Dendritic cell treated with granulocyte-macrophage colony-stimulating factor and Interleukin-4, amounts not matched to agents 40 ng/mL and 50 ng/mL, for 4 days (primary cell): ENCODE measurements around the gene KCNG3.

ENCODE experiments used
- H3K27ac Mint-ChIP-seq: one replicate; pipeline ENCODE4 v1.8.0; 2022; ENCODE audit warnings: mild to moderate bottlenecking, mixed read lengths
- H3K27me3 Mint-ChIP-seq: one replicate; pipeline ENCODE4 v1.8.0; 2022; ENCODE audit warnings: mild to moderate bottlenecking, mixed read lengths
- H3K36me3 Mint-ChIP-seq: one replicate; pipeline ENCODE4 v1.8.0; 2022; ENCODE audit warnings: low read depth, mixed read lengths
- H3K4me1 Mint-ChIP-seq: one replicate; pipeline ENCODE4 v1.8.0; 2022; ENCODE audit warnings: low read depth, mixed read lengths
- H3K4me3 Mint-ChIP-seq: one replicate; pipeline ENCODE4 v1.8.0; 2022; ENCODE audit warnings: mild to moderate bottlenecking, moderate library complexity, mixed read lengths
- H3K9me3 Mint-ChIP-seq: one replicate; pipeline ENCODE4 v1.8.0; 2022; ENCODE audit warnings: mixed read lengths
- intact Hi-C: fragments of 100-400 bp; cut with micrococcal nuclease; formaldehyde crosslinking; loops from one replicate; pipeline ENCODE4 v1.15.0; 2022

Gene KCNG3, protein sequence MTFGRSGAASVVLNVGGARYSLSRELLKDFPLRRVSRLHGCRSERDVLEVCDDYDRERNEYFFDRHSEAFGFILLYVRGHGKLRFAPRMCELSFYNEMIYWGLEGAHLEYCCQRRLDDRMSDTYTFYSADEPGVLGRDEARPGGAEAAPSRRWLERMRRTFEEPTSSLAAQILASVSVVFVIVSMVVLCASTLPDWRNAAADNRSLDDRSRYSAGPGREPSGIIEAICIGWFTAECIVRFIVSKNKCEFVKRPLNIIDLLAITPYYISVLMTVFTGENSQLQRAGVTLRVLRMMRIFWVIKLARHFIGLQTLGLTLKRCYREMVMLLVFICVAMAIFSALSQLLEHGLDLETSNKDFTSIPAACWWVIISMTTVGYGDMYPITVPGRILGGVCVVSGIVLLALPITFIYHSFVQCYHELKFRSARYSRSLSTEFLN

DNA sequence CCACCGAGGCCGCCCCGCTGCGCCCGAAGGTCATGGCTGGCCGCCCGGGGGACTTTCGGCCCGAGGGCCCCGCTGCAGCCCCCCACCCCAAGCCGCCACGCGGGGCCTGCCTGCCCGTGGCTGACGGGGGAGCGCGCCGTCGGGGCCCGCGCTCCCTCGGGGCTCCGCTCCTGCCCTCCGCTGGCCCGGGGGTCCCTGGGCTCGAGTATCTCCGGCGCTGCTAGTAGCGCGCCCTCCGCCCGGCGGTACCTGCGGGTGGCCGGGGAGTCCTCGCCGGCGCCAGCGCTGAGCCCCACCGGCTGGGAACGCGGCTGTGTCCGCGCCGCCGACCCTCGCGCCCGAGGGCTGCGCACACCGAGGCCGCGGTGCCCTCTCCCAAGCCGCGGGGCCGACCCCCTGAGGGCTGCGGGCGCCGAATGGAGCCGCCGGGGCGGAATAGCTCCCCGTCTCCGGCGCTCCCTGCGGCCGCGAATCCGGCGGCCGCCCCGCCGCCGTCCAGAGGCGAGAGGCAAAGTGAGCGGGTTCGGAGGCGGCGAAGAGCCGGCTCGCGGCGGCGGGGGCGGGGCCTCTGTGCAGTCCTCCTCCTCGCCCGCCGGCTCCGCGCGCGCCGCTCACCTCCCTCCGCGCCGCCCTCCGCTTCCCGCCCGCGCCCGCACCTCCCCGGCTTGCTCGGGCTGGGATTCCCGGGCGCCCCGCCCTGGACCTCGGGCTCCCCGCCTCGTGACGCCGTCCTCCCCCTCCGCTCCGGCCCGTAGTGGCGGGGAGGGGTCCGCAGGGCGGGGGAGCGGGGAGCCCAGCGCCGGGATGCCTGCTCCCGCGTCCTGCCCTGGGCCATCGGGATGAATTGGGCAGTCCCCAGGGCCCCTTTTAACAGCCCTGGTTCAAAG lies at the start of gene KCNG3:
KCNG3 (minus strand) TSS at position 515 of the 887 bp plus-strand sequence; CDS start at position 34, 481 bp downstream.
- H3K4me3 Mint-ChIP-seq: peak within 1 kb of the TSS; percentile 78
- intact Hi-C loops: no loop called here
- no peak within 1 kb of the TSS for H3K27ac Mint-ChIP-seq
- H3K27me3 Mint-ChIP-seq: peaks cover 69% of the 10 kb centered on the region
- H3K36me3 Mint-ChIP-seq: no peaks in the 10 kb centered on the region
- no peaks in the 10 kb centered on the region for H3K9me3 Mint-ChIP-seq
- H3K4me1 Mint-ChIP-seq: peaks cover 10% of the 10 kb centered on the region

DNA sequence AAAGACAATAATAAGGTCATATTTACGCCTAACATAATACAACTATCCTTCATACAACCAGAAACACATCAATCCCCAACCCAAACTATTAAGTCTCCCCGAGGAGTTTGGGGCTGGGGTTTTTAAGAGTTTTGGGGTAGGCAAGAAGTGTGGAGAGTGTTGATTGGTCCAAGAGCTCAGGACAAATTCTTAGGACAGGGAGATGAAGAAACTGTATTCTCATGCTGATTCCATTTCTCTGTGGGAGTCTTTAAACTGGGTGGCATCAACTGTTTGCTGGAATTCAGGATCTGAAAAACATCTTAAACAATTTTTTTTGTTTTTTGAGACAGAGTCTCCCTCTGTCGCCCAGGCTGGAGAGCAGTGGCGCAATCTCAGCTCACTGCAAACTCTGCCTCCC lies 49.1 kb upstream of the KCNG3 start:
- Mint-ChIP-seq H3K4me1 (peaks cover 11% of the 10 kb centered on the region), H3K27me3 (no peaks in the 10 kb centered on the region), H3K27ac (no peak overlapping the region), H3K4me3 (no peak overlapping the region), H3K9me3 (no peaks in the 10 kb centered on the region), H3K36me3 (no peaks in the 10 kb centered on the region)
- intact Hi-C loops: no loop called here

DNA sequence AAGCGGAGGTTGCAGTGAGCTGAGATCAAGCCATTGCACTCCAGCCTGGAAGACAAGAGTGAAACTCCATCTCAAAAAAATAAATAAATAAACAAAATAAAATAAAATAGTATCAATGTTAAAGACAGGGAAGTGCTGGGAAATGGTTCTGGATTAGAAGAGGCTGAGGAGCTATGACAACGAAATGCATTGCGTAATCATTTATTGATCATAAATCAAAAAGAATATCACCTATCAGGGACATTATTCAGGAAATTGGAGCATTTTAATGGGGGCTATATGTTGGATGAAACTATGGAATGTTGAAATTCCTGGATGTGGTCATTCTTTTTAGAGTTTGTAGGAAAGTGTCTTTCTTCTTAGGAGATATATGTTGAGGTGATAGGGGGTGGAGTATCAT lies 43.7 kb upstream of the KCNG3 start:
- peaks cover 3% of the 10 kb centered on the region for H3K27me3 Mint-ChIP-seq

DNA sequence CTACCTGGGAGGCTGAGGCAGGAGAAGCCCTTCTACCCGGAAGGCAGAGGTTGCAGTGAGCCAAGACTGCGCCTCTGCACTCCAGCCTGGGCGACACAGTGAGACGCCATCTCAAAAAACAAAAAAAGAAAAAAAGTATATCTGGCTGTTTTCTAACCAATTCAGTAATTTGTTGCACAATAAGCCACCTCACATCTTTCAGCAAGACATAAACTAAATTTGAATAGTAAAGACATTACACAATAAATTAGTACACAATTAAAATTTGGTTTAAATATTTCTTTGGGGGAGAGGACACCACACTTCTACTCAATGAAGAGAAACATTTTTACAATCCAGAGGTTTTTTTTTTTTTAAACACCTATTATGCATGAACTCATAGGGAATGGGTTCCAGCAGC lies 38.6 kb upstream of the KCNG3 start:
- Mint-ChIP-seq H3K36me3 (no peaks in the 10 kb centered on the region), H3K4me1 (no peaks in the 10 kb centered on the region), H3K27me3 (peaks cover 3% of the 10 kb centered on the region), H3K9me3 (no peaks in the 10 kb centered on the region), H3K4me3 (no peak overlapping the region), H3K27ac (no peak overlapping the region)
- intact Hi-C loops: no loop called here

More for the DNA sequence above, 43.7 kb upstream of the KCNG3 start:
- Mint-ChIP-seq H3K27ac (no peak overlapping the region), H3K36me3 (no peaks in the 10 kb centered on the region), H3K9me3 (no peaks in the 10 kb centered on the region), H3K4me3 (no peak overlapping the region), H3K4me1 (no peaks in the 10 kb centered on the region)
- intact Hi-C loops: no loop called here

DNA sequence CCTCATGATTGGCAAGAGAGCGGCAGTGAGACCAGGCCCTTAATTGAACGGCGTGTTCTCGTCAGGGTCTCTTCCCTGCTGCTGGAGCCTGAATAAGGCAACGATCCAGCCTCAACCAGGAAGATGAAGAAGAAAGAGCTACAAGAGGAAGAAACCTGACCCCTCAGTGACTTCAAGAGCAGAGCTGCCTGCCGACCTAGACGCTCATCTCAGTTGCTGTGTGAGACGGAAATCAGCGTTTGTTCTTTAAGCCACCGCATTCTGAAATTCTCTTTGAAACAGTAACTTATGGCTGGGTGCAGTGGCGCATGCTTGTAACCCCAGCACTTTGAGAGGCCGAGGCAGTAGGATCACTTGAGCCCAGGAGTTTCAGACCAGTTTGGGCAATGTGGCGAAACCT lies 29.6 kb upstream of the KCNG3 start:
- Mint-ChIP-seq H3K36me3 (no peaks in the 10 kb centered on the region), H3K4me1 (no peaks in the 10 kb centered on the region), H3K4me3 (no peak overlapping the region), H3K27ac (no peak overlapping the region), H3K27me3 (peaks cover 2% of the 10 kb centered on the region), H3K9me3 (peaks cover 9% of the 10 kb centered on the region)
- intact Hi-C loops: no loop called here

DNA sequence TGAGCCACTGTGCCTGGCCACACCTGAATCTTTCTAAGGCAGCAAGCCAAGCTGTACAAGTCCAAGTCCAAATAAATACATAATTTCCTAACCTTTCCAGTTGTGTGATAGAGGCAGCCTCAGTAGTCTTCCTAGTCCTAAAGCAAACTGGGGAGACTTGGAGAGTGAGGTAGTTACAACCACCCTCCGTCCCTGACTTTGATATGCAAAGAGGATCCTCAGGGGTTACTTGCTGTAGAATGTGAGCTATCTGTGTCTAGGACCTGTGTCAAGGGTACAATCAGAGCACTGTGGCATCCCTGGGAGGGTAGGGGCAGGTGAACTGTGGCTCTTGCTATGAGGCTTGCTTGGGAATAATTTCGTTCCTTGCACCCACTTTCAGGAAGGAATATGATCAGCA lies 28.3 kb upstream of the KCNG3 start:
- Mint-ChIP-seq H3K27ac (no peak overlapping the region), H3K9me3 (peaks cover 9% of the 10 kb centered on the region), H3K4me1 (no peaks in the 10 kb centered on the region), H3K27me3 (peaks cover 2% of the 10 kb centered on the region), H3K4me3 (no peak overlapping the region), H3K36me3 (no peaks in the 10 kb centered on the region)
- intact Hi-C loops: no loop called here

DNA sequence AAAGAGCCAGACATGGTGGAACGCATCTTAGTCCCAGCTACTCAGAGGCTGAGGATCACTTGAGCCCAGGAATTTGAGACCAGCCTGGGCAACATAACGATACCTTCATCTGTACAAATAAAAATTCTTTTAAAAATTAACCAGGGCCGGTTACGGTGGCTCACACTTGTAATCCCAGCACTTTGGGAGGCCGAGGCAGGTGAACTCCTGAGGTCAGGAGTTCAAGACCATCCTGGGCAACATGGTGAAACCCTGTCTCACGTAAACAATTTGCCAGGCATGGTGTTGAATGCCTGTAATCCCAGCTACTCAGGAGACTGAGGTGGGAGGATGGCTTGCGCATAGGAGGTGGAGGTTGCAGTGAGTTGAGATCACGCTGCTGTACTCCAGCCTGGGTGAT lies 25.8 kb upstream of the KCNG3 start:
- Mint-ChIP-seq H3K27ac (no peak overlapping the region), H3K4me3 (no peak overlapping the region), H3K9me3 (no peaks in the 10 kb centered on the region), H3K27me3 (peaks cover 4% of the 10 kb centered on the region), H3K4me1 (no peaks in the 10 kb centered on the region), H3K36me3 (no peaks in the 10 kb centered on the region)
- intact Hi-C loops: loop anchor here (10.0 kb wide), 1 partner anchor 275 kb away; the partner anchor contains the start of gene HAAO

DNA sequence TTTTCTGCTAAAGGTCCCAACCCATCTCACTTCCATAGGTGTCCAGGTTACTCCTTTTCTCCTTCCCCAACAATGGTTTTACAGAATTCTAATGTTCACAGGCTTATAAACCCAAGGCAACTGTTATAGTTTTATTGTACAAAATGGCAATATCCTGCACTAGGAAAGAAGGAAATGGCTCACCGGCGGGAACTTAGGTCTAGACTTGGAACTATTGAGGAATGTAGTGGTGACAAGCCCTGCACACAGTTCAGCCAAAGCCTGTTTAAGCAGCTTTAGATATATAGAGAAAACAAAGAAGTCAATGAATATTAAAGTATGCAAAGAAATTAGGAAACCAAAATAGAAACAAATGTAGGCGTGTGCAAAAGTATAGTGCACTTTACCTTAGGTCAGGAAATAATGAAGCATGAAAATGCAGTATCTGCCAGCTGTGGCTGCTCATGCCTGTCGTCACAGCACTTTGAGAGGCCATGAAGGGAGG lies 22.7 kb upstream of the KCNG3 start:
- Mint-ChIP-seq H3K4me1 (peaks cover 5% of the 10 kb centered on the region), H3K36me3 (no peaks in the 10 kb centered on the region)
- intact Hi-C loops: loop anchor here (10.0 kb wide), 1 partner anchor 278 kb away; the partner anchor contains the start of gene HAAO

DNA sequence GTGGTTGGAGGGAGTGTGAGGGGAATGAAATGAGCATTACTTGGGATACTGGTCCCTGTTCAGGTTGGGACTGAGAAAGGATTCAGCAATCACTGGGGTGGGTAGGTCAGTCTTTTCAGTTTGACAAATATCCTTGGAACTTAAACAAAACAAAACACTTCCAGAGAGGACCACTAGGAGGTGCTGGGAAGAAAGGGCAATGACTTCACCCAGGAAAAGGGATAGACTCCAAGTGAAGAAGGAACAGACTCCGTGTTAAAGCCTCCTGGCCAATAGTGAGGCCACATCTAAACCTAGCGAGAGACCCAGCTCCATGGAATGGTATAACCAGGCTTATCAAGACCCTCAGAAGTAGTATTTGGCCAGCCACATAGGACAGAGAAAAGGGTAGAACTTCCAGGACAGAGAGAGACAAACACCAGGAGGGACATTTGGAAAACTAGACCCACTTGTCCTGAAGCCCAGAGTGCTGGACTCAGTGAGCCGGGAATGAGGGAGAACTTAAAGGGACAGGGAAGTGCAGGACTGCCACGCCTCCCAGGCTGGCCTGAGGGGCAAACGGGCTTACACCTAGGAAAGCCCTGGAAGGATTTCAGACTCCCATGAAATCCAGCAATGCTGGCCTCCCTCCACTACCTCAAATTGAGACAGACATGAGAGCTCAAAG lies 19.6 kb upstream of the KCNG3 start:
- Mint-ChIP-seq H3K27me3 (peaks cover 17% of the 10 kb centered on the region), H3K36me3 (no peaks in the 10 kb centered on the region), H3K4me1 (peaks cover 13% of the 10 kb centered on the region), H3K27ac (no peak overlapping the region), H3K4me3 (no peak overlapping the region), H3K9me3 (no peaks in the 10 kb centered on the region)
- intact Hi-C loops: loop anchor here (1.0 to 10.0 kb wide), 2 partner anchors 150 to 281 kb away; partner anchors contain the start of gene HAAO

More for the DNA sequence above, 22.7 kb upstream of the KCNG3 start:
- Mint-ChIP-seq H3K9me3 (no peaks in the 10 kb centered on the region), H3K4me3 (no peak overlapping the region), H3K27ac (no peak overlapping the region), H3K27me3 (peaks cover 14% of the 10 kb centered on the region)

DNA sequence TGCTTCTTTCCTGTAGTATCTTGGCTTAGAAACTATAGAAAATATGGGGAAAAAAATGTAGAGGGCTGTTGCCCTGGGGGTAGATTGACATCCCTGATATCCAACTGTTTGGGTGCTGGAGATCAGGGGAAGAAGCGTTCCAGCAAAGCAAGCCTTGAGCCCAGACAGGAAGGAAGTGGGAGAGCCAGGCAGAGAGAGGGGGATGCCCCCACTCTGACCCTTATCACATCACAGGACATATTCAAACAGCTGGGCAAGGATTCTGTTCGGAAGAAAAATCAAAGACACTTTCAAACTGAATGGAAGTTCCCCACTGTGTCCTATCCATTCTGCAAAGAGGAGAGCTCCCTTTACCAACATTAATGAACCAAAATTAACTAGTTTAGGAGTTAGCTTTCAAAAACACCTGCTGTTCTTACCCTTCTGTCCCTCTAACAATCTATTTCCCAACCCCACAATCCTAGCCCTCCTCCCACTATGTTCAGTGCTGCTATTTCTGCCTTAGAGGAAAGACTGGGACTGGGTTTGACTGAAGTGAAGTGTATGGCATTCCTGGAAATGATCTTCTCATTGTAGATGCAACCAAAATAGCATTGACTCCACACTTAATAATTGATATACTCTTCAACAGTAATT lies 16.9 kb upstream of the KCNG3 start:
- Mint-ChIP-seq H3K36me3 (no peaks in the 10 kb centered on the region), H3K9me3 (no peaks in the 10 kb centered on the region), H3K4me1 (peaks cover 13% of the 10 kb centered on the region), H3K4me3 (no peak overlapping the region), H3K27me3 (peaks cover 18% of the 10 kb centered on the region), H3K27ac (no peak overlapping the region)
- intact Hi-C loops: loop anchor here (10.0 kb wide), 1 partner anchor 284 kb away; the partner anchor contains the start of gene HAAO

DNA sequence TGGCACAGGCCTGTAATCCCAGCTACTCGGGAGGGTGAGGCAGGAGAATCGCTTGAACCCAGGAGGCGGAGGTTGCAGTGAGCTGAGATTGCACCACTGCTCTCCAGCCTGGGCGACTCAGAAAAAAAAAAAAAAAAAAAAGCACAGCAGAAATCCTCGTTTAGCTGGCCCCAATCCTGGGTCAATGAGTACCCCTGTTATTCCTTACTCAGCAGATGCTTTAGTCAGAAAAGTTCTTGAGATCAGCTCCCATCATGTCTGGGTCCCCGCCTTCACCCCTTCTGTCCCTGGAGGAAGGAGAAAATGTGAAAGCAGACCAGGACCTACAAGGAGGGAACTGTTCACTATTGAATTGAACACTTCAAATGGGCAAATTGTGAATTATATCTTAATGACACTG lies 16.4 kb upstream of the KCNG3 start:
- Mint-ChIP-seq H3K4me1 (peaks cover 13% of the 10 kb centered on the region), H3K4me3 (no peak overlapping the region), H3K27ac (no peak overlapping the region), H3K9me3 (no peaks in the 10 kb centered on the region), H3K36me3 (no peaks in the 10 kb centered on the region), H3K27me3 (peaks cover 22% of the 10 kb centered on the region)
- intact Hi-C loops: loop anchor here (10.0 kb wide), 1 partner anchor 285 kb away; the partner anchor contains the start of gene HAAO

DNA sequence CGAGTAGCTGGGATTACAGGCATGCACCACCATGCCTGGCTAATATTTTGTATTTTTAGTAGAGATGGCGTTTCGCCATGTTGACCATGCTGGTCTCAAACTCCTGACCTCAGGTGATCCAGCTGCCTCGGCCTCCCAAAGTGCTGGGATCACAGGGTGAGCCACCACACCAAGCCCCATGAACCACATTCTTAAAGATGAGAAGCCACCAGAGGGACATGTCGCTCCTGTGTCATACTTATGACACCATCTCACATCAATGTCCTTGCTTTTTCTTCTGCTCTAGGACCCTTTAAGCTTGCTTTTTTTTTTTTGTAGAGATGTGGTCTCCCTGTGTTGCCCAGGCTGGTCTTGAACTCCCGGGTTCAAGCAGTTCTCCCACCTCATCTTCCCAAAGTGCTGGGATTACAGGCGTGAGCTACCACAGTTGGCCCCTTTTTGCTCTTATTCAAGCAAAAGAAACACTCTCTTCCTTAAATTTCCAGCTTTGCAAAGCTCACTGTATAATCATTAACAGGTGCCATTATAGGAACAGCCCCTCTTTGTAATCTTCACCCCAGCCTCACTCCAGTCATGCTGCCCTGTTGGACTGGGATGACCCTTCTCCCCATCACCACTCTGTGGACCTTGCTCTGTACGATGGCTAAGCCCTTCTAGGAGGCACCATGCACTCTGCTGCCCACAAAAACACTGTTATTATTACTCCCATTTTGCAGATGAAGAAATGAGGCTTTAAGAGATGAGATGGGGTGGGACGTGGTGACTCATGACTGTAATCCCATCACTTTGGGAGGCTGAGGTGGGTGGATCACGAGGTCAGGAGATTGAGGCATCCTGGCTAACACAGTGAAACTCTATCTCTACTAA lies 10.8 kb upstream of the KCNG3 start:
- Mint-ChIP-seq H3K9me3 (no peaks in the 10 kb centered on the region), H3K4me3 (no peak overlapping the region), H3K36me3 (no peaks in the 10 kb centered on the region), H3K27me3 (peaks cover 15% of the 10 kb centered on the region), H3K27ac (no peak overlapping the region), H3K4me1 (no peaks in the 10 kb centered on the region)
- intact Hi-C loops: no loop called here
